Psoas muscle (tissue), 8 donors: ENCODE data around the gene STX4. TPM values are rescaled to one million over a fixed set of nuclear protein-coding genes. Genes with fewer than 3 reads are reported as not detected.

ENCODE experiments used
- ATAC-seq, 4 donors: fragments of 200-7000 bp; cut with Tn5 transposase; one replicate each; pipeline ENCODE4 v1.9.1; 2020; ENCODE audit warnings: moderate library complexity in 3 of 4, mild to moderate bottlenecking in 2 of 4
- DNase-seq, 2 donors: peaks; one replicate each; pipeline ENCODE4 v3.0.0-alpha.2; 2020
- H3K27ac ChIP-seq: fragments of 200-600 bp; one replicate; pipeline ENCODE4 v1.8.0; 2022
- H3K27me3 ChIP-seq, 3 donors: fragments of 200-600 bp in 1 of 3; one replicate each; pipeline versions ENCODE4 v1.6.1 to v1.8.0; 2013 to 2022; ENCODE audit warnings: low read length in 2 of 3, mild to moderate bottlenecking in 2 of 3, moderate library complexity in 1 of 3; ENCODE audit not compliant: insufficient read depth in 3 of 3
- H3K36me3 ChIP-seq, 2 donors: fragments of 200-600 bp in 1 of 2; one replicate each; pipeline versions ENCODE4 v1.6.1 to v1.8.0; 2013 to 2022; ENCODE audit warnings: low read depth in 1 of 2, mild to moderate bottlenecking in 1 of 2, moderate library complexity in 1 of 2; ENCODE audit not compliant: insufficient read depth in 1 of 2
- H3K4me1 ChIP-seq: fragments of 200-600 bp; one replicate; pipeline ENCODE4 v1.8.0; 2022
- H3K4me3 ChIP-seq: fragments of 200-600 bp; one replicate; pipeline ENCODE4 v1.8.0; 2022; ENCODE audit warnings: mild to moderate bottlenecking
- H3K9me3 ChIP-seq: fragments of 200-600 bp; one replicate; pipeline ENCODE4 v1.8.0; 2022
- WGBS, 3 donors: extraction: QIAGEN DNeasy Blood & Tissue Kit; methylation state at CpG; one replicate each; pipeline versions ENCODE4 v1.1.6 to v1.1.7; 2013; 5-methylcytosine and 5-hydroxymethylcytosine counted together
- intact Hi-C, 2 donors: fragments of 100-400 bp; cut with DNase I; formaldehyde crosslinking; loops; one replicate each; pipeline versions ENCODE4 v1.11.0 to v1.14.2; 2022
- polyA plus RNA-seq, 3 donors: library from polyadenylated mRNA; stranded (reverse); fragments of 200-250 nt; gene quantifications; one replicate each; pipeline ENCODE4 v1.2.3, GENCODE V29; 2013
- total RNA-seq, 4 donors: library from RNA; stranded (reverse); fragmentation: NEBNext Ultra II Directional in 2 of 4; extraction: Animal tissue kit (Norgen Biotek cat#: 25700) in 2 of 4; gene quantifications; one replicate each; pipeline versions ENCODE4 v1.2.1 to v1.2.4, GENCODE V29; 2021 to 2023
- TF ChIP-seq, protein P1 (sequence below): fragments of 200-600 bp; IDR thresholded peaks from one replicate; pipeline ENCODE4 v1.8.0; 2022; ENCODE audit warnings: antibody characterized with exemption
- donor health status: healthy with polysubstance abuse.
- donor health status: DM: no; HTN: no; CAD: no; lungs with moderate emphysema.
- donor health status: Bipolar disorder and iron deficiency.
- donor health status: healthy.
- donor health status: DM: yes; HTN: yes; CAD: no.
- donor health status: DM: no; HTN: no; CAD: no.
- donor health status: DM: no; HTN: no; CAD: no.
- donor health status: DM: yes; HTN: yes; CAD: no.

STX4 gene
- total and polyA plus RNA-seq, 7 donors = 47.6 to 123 (median 57.8) TPM

DNA sequence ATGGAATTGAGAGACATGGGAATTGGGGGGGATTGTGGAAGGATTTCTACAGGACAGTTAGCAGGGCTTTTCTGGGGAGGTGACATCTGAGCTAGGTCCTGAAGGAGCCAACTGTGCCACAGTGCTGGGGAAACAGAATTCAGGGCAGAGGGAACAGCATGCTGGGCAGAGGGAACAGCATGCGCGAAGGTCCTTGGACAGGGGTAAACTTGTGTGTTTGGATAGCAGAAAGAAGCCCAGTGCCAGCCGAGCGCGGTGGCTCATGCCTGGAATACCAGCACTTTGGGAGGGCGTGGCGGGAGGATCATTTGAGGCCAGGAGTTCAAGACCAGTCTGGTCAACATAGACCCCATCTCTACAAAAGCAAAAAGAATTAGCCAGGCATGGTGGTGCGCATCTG is 26.8 kb upstream of the STX4 start:
- DNase-seq = no peak
- ATAC-seq = no peak
- Histone ChIP-seq H3K27ac (no peak overlapping the region), H3K36me3 (no peaks in the 10 kb centered on the region), H3K27me3 (peaks cover 0 to 36% (median 17%) of the 10 kb centered on the region in 3 donors), H3K4me1 (no peaks in the 10 kb centered on the region), H3K4me3 (no peak overlapping the region), H3K9me3 (no peaks in the 10 kb centered on the region)
- WGBS, 3 donors = 87 to 93% (median 91%) methylated on average over 8 of the region's 8 CpGs
- intact Hi-C loops = no loop called here
- TF ChIP-seq, protein P1, sequence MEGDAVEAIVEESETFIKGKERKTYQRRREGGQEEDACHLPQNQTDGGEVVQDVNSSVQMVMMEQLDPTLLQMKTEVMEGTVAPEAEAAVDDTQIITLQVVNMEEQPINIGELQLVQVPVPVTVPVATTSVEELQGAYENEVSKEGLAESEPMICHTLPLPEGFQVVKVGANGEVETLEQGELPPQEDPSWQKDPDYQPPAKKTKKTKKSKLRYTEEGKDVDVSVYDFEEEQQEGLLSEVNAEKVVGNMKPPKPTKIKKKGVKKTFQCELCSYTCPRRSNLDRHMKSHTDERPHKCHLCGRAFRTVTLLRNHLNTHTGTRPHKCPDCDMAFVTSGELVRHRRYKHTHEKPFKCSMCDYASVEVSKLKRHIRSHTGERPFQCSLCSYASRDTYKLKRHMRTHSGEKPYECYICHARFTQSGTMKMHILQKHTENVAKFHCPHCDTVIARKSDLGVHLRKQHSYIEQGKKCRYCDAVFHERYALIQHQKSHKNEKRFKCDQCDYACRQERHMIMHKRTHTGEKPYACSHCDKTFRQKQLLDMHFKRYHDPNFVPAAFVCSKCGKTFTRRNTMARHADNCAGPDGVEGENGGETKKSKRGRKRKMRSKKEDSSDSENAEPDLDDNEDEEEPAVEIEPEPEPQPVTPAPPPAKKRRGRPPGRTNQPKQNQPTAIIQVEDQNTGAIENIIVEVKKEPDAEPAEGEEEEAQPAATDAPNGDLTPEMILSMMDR = no peak

DNA sequence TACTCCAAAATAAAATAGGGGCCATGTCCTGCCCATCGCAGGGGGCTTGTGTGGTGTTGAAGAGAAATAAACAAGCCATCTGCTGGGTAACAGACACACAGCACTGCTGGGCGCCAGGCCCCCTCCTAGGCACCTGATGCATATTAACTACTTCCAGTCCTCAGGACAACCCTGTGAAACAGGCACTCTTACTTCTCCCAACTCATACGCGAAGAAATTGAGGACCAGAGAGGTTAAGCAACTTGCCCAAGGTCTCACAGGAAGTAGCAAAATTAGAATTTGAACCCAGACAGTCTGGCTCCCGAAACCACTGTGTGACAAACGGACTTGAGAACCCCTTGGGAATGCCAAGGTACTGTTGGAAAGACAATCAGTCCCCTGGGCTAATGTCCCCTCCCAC is 25.7 kb upstream of the STX4 start:
- Histone ChIP-seq H3K4me1 (no peaks in the 10 kb centered on the region), H3K27ac (no peak overlapping the region), H3K27me3 (peaks cover 0 to 47% (median 21%) of the 10 kb centered on the region in 3 donors), H3K4me3 (no peak overlapping the region), H3K36me3 (no peaks in the 10 kb centered on the region), H3K9me3 (no peaks in the 10 kb centered on the region)
- TF ChIP-seq, protein P1 = no peak
- WGBS, 3 donors = 45 to 51% (median 50%) methylated on average over 6 of the region's 6 CpGs
- no peak for DNase-seq
- intact Hi-C loops = no loop called here
- ATAC-seq = no peak

DNA sequence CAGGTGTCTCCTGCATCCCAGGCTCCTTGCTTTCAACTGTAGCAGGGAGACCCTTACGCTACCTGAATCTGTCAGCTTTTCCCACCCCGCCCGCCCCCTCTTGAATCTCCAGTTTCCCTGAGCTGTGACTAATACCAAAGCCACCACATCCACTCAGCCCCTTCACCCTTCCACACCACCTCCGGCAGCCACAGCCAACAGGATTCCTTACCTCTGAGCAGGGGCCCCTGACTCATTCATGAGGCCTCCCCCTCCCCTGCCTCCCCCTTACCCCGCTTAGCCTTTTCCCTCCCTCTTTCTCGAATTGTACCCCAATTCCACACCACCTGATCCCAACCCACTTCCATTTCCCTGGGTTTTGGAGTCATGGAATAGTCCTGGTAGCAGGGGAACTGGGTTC is 25.2 kb upstream of the STX4 start:
- no peak overlapping the region for H3K4me3 ChIP-seq

DNA sequence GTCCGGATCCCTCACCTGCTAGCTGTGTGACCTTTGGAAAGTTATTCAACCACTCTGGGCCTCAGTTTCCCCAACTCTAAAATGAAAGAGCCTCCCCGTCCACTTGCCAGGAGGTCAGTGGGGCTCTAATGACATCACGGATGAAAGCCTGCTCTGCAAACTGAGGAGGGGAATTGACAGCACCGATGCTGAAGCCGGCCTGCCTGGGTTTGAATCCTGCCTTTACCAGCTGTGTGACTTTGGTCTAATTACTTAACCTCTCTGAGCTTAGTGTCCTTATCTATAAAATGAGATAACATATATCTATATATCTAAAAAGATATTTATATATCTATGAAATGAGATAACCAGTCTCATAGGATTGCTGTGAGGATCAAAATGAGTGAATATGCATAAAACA is 24.8 kb upstream of the STX4 start:
- 82 to 86% (median 85%) methylated on average over 5 of the region's 5 CpGs for WGBS, 3 donors
- H3K27me3 ChIP-seq = peaks cover 0 to 50% (median 22%) of the 10 kb centered on the region in 3 donors
- no peak overlapping the region for H3K4me3 ChIP-seq

More for the DNA sequence above, 25.2 kb upstream of the STX4 start:
- H3K27me3 ChIP-seq = peaks cover 0 to 50% (median 21%) of the 10 kb centered on the region in 3 donors
- H3K36me3 ChIP-seq = no peaks in the 10 kb centered on the region
- 39 to 44% (median 40%) methylated on average over 6 of the region's 6 CpGs for WGBS, 3 donors
- TF ChIP-seq, protein P1 = no peak
- ATAC-seq (no peak), DNase-seq (no peak)
- intact Hi-C loops = no loop called here
- no peak overlapping the region for H3K27ac ChIP-seq
- H3K4me1 ChIP-seq = no peaks in the 10 kb centered on the region
- no peaks in the 10 kb centered on the region for H3K9me3 ChIP-seq

More for the DNA sequence above, 24.8 kb upstream of the STX4 start:
- no peak for ATAC-seq
- intact Hi-C loops = no loop called here
- Histone ChIP-seq H3K9me3 (no peaks in the 10 kb centered on the region), H3K36me3 (no peaks in the 10 kb centered on the region), H3K27ac (no peak overlapping the region), H3K4me1 (no peaks in the 10 kb centered on the region)
- TF ChIP-seq, protein P1 = no peak
- DNase-seq = no peak
